Measurements from ENCODE around the gene BNC2.

BNC2 gene

DNA sequence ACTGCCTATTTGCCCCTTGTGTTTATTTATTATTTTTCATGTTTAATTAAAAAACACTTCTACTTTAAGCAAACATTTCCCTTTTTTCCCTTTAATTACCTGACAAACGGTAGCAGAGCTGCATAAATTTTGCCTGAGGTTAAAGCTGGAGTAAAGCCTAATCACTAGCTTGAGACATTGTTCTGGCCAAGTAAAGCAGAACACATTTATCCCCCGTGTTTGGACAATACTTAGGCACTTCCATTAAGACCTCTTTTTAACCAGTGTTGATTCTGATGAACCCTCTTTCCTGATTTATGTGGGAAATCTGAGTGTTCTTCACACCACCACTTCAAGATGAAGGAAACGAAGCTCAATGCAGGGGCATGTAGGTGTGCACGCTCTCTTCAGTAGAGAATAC is 54.5 kb downstream of the BNC2 start:
- TF ChIP-seq, protein P1, sequence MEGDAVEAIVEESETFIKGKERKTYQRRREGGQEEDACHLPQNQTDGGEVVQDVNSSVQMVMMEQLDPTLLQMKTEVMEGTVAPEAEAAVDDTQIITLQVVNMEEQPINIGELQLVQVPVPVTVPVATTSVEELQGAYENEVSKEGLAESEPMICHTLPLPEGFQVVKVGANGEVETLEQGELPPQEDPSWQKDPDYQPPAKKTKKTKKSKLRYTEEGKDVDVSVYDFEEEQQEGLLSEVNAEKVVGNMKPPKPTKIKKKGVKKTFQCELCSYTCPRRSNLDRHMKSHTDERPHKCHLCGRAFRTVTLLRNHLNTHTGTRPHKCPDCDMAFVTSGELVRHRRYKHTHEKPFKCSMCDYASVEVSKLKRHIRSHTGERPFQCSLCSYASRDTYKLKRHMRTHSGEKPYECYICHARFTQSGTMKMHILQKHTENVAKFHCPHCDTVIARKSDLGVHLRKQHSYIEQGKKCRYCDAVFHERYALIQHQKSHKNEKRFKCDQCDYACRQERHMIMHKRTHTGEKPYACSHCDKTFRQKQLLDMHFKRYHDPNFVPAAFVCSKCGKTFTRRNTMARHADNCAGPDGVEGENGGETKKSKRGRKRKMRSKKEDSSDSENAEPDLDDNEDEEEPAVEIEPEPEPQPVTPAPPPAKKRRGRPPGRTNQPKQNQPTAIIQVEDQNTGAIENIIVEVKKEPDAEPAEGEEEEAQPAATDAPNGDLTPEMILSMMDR (conservative IDR thresholded peaks at IDR 0.05; ENCODE audit: low read depth, low read length), result no peak

DNA sequence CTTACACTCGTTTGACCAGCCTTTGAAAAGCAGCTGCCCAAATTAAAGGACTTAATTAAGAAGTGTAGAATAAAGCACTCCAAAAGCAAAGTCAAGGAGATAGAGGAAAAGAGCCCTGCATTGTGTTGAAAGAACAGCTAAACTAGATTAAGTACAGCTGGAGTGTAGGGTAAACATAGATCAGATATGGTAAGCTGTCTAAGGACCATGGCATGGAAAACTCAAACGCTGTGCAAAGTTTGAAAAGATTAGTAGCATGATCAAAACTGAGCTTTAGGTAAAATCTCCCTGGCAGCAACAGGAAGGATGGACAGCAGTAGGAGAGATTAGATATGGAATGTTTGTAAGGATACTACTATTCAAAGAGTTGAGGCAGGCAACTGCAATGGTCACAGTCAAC is 55.4 kb downstream of the BNC2 start:
- H3K4me3 ChIP-seq (ENCODE audit: low read depth, low read length), result no peak overlapping the region
- TF ChIP-seq, protein P1 (conservative IDR thresholded peaks at IDR 0.05; ENCODE audit: low read depth, low read length), result no peak
- no peak for DNase-seq (ENCODE audit: low read depth)

More for the DNA sequence above, 54.5 kb downstream of the BNC2 start:
- no peak overlapping the region for H3K4me3 ChIP-seq (ENCODE audit: low read depth, low read length)
- no peak for DNase-seq (ENCODE audit: low read depth)

DNA sequence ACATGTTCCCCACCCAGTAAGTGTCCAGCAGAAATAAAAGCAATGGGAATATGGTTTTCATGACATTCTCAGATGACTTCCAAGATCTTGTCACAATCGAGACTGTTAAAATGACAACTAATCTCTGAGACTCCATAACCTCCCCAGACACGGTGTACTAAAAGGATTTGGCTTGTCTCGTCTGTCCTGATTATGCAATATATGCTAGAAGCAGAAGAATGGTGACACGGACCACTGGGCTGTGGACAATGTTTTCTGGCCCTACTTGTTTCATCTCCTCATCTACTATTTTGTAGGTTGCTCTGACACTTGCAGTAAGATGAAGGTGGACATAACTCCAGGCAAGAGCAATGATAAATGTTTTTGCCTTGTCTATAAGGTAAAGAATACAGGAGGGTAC is 56.6 kb downstream of the BNC2 start:
- TF ChIP-seq, protein P1 (conservative IDR thresholded peaks at IDR 0.05; ENCODE audit: low read depth, low read length), result no peak
- no peak for DNase-seq (ENCODE audit: low read depth)
- H3K4me3 ChIP-seq (ENCODE audit: low read depth, low read length), result no peak overlapping the region

DNA sequence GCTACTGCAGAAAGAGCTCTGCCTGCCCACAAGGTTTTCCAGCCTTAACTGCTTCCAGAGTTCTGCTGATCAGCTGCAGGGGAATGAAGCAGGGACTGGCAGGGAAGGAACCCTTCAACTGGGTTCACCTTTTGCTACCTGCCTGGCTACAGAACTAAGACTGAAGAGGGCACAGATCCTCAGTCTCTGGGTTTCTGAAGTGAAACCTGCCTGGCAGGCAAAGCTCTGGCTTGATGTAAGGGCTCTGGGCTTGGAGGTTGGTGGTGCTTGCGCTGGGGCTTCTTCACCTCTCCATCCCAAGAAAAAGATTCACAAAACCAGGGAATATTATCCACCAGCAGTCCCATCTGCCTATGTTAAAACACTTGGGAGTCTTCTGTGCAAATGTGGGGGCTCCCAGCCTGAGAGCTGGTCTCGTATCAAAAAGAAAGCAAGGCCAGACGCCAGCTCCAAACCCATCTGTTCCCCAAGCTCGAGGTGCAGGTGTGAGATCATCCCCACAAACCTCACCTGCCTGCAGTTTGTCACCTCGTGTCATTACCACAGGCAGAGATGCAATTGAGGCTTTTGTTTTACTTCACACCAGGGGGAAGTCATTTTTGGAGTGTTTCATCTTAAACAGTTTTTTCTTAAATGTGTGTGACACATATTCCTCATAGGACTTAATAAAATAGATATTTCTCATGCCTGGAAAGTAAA is 58.3 kb downstream of the BNC2 start:
- TF ChIP-seq, protein P1 (conservative IDR thresholded peaks at IDR 0.05; ENCODE audit: low read depth, low read length), result no peak
- no peak for DNase-seq (ENCODE audit: low read depth)
- H3K4me3 ChIP-seq (ENCODE audit: low read depth, low read length), result no peak overlapping the region

DNA sequence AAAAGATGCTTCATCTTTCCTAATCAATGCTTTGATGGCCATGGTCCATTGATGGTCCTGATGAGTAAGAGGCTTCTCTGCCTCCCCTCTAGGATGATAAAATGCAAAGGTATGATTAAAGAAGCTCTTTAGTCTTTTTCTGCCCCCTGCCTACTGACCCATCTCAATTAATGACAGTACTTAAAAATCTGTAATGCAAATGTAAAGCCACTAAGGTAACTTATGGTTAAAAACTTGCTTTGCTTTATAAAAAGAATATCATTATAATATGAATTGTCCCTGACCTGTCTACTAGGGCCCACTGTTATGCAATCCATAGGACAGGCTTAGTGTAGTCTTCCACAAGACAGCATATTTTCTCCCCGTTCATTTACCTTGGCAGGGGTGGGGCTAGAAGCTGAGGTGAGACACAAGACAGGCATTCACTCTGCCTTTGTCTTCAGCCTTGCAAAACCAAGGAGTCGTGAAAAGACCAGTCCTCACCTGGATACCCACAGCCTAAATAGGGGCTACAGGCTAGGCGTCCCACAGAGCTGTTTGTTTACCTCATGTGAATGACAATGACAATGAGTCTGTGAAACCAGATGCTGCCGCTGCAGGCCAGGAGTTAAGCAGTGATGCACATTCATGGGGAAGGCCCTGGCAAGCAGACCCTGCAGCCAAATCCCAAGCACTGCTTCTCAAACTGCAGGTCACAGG is 60.4 kb downstream of the BNC2 start:
- TF ChIP-seq, protein P1 (conservative IDR thresholded peaks at IDR 0.05; ENCODE audit: low read depth, low read length), result no peak
- H3K4me3 ChIP-seq (ENCODE audit: low read depth, low read length), result no peak overlapping the region
- no peak for DNase-seq (ENCODE audit: low read depth)

DNA sequence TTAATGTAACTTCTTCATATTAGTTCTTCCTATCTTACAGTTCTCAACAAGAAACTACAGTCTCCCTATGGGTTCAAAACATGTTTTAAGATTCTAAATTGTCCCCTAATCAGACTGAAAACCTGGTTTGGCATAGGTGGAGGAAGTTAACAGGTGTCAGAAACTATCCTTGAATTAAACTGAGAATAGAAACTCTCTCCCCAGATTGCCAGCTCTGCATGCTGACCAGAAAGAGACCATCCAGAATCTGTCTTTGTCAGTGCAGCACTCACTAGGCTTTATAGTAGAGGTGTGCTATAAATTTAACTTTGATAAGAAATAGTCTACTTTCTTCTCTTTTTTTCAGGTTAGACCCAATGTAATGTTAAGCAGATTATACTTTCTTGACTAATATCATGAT is 63.8 kb downstream of the BNC2 start:
- TF ChIP-seq, protein P1 (conservative IDR thresholded peaks at IDR 0.05; ENCODE audit: low read depth, low read length), result no peak
- no peak for DNase-seq (ENCODE audit: low read depth)

DNA sequence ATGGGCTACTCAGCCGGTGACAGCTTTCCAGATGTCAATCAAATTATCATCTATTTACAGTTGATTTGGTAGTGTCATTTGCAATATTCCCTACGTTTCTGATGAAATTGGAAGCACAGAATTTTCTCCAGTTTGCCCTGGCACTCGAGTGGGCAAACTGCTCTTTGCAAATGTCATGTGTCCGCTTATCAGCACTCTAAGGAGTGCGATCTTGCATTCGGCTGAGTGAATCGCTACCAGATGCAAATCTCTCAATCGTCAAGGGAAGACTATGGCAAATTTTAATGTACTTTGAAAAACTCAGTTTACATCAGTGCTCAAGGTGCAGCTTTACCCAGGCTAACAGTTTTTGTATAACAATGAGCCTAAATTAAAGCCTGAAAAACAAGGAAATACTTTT is 66.8 kb downstream of the BNC2 start:
- H3K4me3 ChIP-seq (ENCODE audit: low read depth, low read length), result no peak overlapping the region
- no peak for DNase-seq (ENCODE audit: low read depth)
- TF ChIP-seq, protein P1 (conservative IDR thresholded peaks at IDR 0.05; ENCODE audit: low read depth, low read length), result no peak

More for the DNA sequence above, 63.8 kb downstream of the BNC2 start:
- no peak overlapping the region for H3K4me3 ChIP-seq (ENCODE audit: low read depth, low read length)

Data from choroid plexus epithelial cell (primary cell).